HepG2 (cell line): ENCODE data around the gene C16orf89. TPM values are rescaled to one million over a fixed set of nuclear protein-coding genes. Genes with fewer than 3 reads are reported as not detected.
A peak's percentile ranks its signal among the peaks of the same experiment; 100 is the strongest.

Source experiments
- CBX2 ChIP-seq, 2 experiments: fragments of 200-600 bp in 1 of 2; sonication (generic); formaldehyde crosslinking in 1 of 2; IDR thresholded peaks; 2 replicates each; pipeline versions ENCODE4 v1.7.0 to v1.8.1; 2018 to 2022; ENCODE audit warnings: low read depth in 2 of 2, low read length in 1 of 2, mild to moderate bottlenecking in 1 of 2, missing genetic modification reagents in 1 of 2
- CC2D1A ChIP-seq: sonication (generic); formaldehyde crosslinking; IDR thresholded peaks from 2 replicates; pipeline ENCODE4 v1.8.1; 2023; ENCODE audit warnings: mild to moderate bottlenecking, missing genetic modification reagents
- CHCHD3 ChIP-seq: sonication (generic); formaldehyde crosslinking; IDR thresholded peaks from 2 replicates; pipeline ENCODE4 v1.8.0; 2022; ENCODE audit warnings: mild to moderate bottlenecking, missing genetic modification reagents, moderate library complexity
- E2F5 ChIP-seq: sonication (generic); formaldehyde crosslinking; conservative IDR thresholded peaks from 2 replicates; pipeline ENCODE4 v1.4.0; 2020; ENCODE audit warnings: missing genetic modification reagents
- HNRNPUL1 ChIP-seq: fragments of 200-400 bp; formaldehyde crosslinking; IDR thresholded peaks from 2 replicates; pipeline ENCODE4 v1.6.1; 2017; ENCODE audit warnings: low read depth, mild to moderate bottlenecking, low read length, moderate library complexity
- IRF2 ChIP-seq: IDR thresholded peaks from 2 replicates; pipeline ENCODE4 v1.6.1; 2018; ENCODE audit warnings: missing genetic modification reagents, missing compliant biosample characterization
- KMT2B ChIP-seq: IDR thresholded peaks from 2 replicates; pipeline ENCODE4 v1.6.1; 2016; ENCODE audit warnings: missing genetic modification reagents, missing compliant biosample characterization
- MAF1 ChIP-seq: sonication (generic); formaldehyde crosslinking; IDR thresholded peaks from 2 replicates; pipeline ENCODE4 v1.5.0; 2020; ENCODE audit warnings: missing genetic modification reagents, borderline replicate concordance
- MEIS1 ChIP-seq: sonication (generic); formaldehyde crosslinking; IDR thresholded peaks from 2 replicates; pipeline ENCODE4 v1.9.0; 2021; ENCODE audit warnings: mild to moderate bottlenecking, missing genetic modification reagents, moderate library complexity, borderline replicate concordance
- POLR2AphosphoS2 ChIP-seq: IDR thresholded peaks from 2 replicates; pipeline ENCODE4 v1.6.1; 2011; ENCODE audit warnings: low read depth, low read length, improper control_type of control experiment
- RORA ChIP-seq: sonication (generic); formaldehyde crosslinking; IDR thresholded peaks from 2 replicates; pipeline ENCODE4 v1.5.0; 2020; ENCODE audit warnings: mild to moderate bottlenecking, missing genetic modification reagents, moderate library complexity
- SOX5 ChIP-seq: IDR thresholded peaks from 2 replicates; pipeline ENCODE4 v1.6.1; 2016; ENCODE audit warnings: borderline replicate concordance
- TCF7 ChIP-seq: sonication (generic); IDR thresholded peaks from 2 replicates; pipeline ENCODE4 v1.6.1; 2016; ENCODE audit warnings: antibody characterized with exemption, low read depth
- ZNF205 ChIP-seq: IDR thresholded peaks from 2 replicates; pipeline ENCODE4 v1.6.1; 2018; ENCODE audit warnings: missing biosample characterization, missing genetic modification reagents
- ZNF264 ChIP-seq: sonication (generic); formaldehyde crosslinking; IDR thresholded peaks from 2 replicates; pipeline ENCODE4 v1.4.0; 2020; ENCODE audit warnings: missing genetic modification reagents
- polyA plus RNA-seq, 8 experiments: library from polyadenylated mRNA; depleted of rRNA in 3 of 8; stranded (reverse) in 7 of 8; unstranded in 1 of 8; fragments of >200 nt; fragmentation: Illumina TruSeq in 4 of 8; extraction: Trizol in 4 of 8; gene quantifications; 2 replicates each; pipeline versions ENCODE4 v1.2.1 to v1.2.3, GENCODE V29; 2011 to 2016; ENCODE audit warnings: low read depth in 4 of 8, missing spikeins in 1 of 8, mixed read lengths in 1 of 8; ENCODE audit not compliant: insufficient read depth in 1 of 8
- total RNA-seq, 5 experiments: library from RNA; depleted of rRNA; stranded (reverse); fragments of >200 nt; fragmentation: Illumina TruSeq; extraction: Trizol; gene quantifications; 2 replicates each; pipeline ENCODE4 v1.2.3, GENCODE V29; 2016; ENCODE audit warnings: low read depth in 1 of 5
- TF ChIP-seq, protein P1 (sequence below): IDR thresholded peaks from 2 replicates; pipeline ENCODE4 v1.6.1; 2012; ENCODE audit warnings: low read depth, low read length, improper control_type of control experiment
- TF ChIP-seq, protein P2 (sequence below): sonication (generic); formaldehyde crosslinking; IDR thresholded peaks from 2 replicates; pipeline ENCODE4 v1.4.0; 2020; ENCODE audit warnings: mild to moderate bottlenecking, missing genetic modification reagents
- TF ChIP-seq, protein P3 (sequence below): sonication (generic); formaldehyde crosslinking; IDR thresholded peaks from 2 replicates; pipeline ENCODE4 v1.4.0; 2020; ENCODE audit warnings: missing genetic modification reagents, borderline replicate concordance
- TF ChIP-seq, protein P4 (sequence below): sonication (generic); formaldehyde crosslinking; IDR thresholded peaks from 2 replicates; pipeline ENCODE4 v1.4.0; 2020; ENCODE audit warnings: missing genetic modification reagents

The C16orf89 gene
- total and polyA plus RNA-seq, 2 of the 13 experiments (the other 11 are each of a cell fraction or from before 2014, with no cell fraction given) = 1.9 to 3.4 TPM

DNA sequence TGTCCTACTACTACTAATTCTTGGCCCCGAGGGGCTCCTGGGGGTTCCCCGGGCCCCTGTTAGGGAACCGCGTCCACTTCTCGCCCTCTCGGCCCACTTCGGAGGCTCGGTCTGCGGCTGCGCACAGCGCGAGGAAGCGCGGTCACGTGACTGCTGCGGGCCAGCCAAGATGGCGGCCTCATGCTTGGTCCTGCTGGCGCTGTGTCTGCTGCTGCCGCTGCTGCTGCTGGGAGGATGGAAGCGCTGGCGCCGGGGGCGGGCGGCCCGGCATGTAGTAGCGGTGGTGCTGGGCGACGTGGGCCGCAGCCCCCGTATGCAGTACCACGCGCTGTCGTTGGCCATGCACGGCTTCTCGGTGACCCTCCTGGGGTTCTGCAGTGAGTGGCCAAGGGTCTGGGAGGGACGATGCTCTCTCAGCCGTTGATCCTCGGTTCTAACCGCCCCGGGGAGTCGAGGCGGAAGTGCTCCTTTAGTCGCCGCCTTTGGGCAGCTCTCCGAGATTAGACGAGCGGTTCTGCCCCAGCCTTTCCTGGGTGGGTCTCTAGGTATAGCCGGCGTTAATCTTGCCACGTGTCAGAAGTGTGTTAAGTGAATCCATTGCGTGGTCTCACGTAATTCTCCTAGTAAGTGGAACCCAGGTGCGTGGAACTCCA lies 6.1 kb upstream of the C16orf89 start, which contains the start of gene ALG1 (continued):
- TF ChIP-seq MEIS1 (CRISPR knock-in tag) (0 out of 2 replicates have a peak, but pooled peaks have one; percentile 29), RORA (CRISPR knock-in tag) (peak; percentile 76; the same call in 1 of the 2 replicates), ZNF205 (CRISPR knock-in tag) (peak; percentile 93), TCF7 (no peak), E2F5 (0 out of 2 replicates have a peak, but pooled peaks have one; percentile 65), HNRNPUL1 (no peak), CC2D1A (CRISPR knock-in tag) (no peak), POLR2AphosphoS2 (no peak), IRF2 (peak; percentile 84), ZNF264 (CRISPR knock-in tag) (peak; percentile 60; the same call in 1 of the 2 replicates), KMT2B (peak; percentile 92), MAF1 (CRISPR knock-in tag) (peak; percentile 83; the same call in 1 of the 2 replicates), CHCHD3 (CRISPR knock-in tag) (peak; percentile 74; the same call in 1 of the 2 replicates), SOX5 (CRISPR knock-in tag) (peak; percentile 73), CBX2 (IDR thresholded peaks at IDR 0.05; ENCODE audit: low read depth, low read length) (no peak), CBX2 (CRISPR knock-in tag; IDR thresholded peaks at IDR 0.05; ENCODE audit: low read depth) (no peak)
- TF ChIP-seq, protein P1, sequence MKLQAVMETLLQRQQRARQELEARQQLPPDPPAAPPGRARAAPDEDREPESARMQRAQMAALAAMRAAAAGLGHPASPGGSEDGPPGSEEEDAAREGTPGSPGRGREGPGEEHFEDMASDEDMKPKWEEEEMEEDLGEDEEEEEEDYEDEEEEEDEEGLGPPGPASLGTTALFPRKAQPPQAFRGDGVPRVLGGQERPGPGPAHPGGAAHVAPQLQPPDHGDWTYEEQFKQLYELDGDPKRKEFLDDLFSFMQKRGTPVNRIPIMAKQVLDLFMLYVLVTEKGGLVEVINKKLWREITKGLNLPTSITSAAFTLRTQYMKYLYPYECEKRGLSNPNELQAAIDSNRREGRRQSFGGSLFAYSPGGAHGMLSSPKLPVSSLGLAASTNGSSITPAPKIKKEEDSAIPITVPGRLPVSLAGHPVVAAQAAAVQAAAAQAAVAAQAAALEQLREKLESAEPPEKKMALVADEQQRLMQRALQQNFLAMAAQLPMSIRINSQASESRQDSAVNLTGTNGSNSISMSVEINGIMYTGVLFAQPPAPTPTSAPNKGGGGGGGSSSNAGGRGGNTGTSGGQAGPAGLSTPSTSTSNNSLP = peak; percentile 26; the same call in 1 of the 2 replicates
- TF ChIP-seq, protein P2, sequence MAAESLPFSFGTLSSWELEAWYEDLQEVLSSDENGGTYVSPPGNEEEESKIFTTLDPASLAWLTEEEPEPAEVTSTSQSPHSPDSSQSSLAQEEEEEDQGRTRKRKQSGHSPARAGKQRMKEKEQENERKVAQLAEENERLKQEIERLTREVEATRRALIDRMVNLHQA = no peak
- TF ChIP-seq, protein P3, sequence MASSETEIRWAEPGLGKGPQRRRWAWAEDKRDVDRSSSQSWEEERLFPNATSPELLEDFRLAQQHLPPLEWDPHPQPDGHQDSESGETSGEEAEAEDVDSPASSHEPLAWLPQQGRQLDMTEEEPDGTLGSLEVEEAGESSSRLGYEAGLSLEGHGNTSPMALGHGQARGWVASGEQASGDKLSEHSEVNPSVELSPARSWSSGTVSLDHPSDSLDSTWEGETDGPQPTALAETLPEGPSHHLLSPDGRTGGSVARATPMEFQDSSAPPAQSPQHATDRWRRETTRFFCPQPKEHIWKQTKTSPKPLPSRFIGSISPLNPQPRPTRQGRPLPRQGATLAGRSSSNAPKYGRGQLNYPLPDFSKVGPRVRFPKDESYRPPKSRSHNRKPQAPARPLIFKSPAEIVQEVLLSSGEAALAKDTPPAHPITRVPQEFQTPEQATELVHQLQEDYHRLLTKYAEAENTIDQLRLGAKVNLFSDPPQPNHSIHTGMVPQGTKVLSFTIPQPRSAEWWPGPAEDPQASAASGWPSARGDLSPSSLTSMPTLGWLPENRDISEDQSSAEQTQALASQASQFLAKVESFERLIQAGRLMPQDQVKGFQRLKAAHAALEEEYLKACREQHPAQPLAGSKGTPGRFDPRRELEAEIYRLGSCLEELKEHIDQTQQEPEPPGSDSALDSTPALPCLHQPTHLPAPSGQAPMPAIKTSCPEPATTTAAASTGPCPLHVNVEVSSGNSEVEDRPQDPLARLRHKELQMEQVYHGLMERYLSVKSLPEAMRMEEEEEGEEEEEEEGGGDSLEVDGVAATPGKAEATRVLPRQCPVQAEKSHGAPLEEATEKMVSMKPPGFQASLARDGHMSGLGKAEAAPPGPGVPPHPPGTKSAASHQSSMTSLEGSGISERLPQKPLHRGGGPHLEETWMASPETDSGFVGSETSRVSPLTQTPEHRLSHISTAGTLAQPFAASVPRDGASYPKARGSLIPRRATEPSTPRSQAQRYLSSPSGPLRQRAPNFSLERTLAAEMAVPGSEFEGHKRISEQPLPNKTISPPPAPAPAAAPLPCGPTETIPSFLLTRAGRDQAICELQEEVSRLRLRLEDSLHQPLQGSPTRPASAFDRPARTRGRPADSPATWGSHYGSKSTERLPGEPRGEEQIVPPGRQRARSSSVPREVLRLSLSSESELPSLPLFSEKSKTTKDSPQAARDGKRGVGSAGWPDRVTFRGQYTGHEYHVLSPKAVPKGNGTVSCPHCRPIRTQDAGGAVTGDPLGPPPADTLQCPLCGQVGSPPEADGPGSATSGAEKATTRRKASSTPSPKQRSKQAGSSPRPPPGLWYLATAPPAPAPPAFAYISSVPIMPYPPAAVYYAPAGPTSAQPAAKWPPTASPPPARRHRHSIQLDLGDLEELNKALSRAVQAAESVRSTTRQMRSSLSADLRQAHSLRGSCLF (CRISPR knock-in tag) = peak; percentile 29; the same call in 1 of the 2 replicates
- TF ChIP-seq, protein P4, sequence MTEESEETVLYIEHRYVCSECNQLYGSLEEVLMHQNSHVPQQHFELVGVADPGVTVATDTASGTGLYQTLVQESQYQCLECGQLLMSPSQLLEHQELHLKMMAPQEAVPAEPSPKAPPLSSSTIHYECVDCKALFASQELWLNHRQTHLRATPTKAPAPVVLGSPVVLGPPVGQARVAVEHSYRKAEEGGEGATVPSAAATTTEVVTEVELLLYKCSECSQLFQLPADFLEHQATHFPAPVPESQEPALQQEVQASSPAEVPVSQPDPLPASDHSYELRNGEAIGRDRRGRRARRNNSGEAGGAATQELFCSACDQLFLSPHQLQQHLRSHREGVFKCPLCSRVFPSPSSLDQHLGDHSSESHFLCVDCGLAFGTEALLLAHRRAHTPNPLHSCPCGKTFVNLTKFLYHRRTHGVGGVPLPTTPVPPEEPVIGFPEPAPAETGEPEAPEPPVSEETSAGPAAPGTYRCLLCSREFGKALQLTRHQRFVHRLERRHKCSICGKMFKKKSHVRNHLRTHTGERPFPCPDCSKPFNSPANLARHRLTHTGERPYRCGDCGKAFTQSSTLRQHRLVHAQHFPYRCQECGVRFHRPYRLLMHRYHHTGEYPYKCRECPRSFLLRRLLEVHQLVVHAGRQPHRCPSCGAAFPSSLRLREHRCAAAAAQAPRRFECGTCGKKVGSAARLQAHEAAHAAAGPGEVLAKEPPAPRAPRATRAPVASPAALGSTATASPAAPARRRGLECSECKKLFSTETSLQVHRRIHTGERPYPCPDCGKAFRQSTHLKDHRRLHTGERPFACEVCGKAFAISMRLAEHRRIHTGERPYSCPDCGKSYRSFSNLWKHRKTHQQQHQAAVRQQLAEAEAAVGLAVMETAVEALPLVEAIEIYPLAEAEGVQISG = peak; percentile 91
